HepG2 (cell line): ENCODE measurements around the gene ARPIN.

Experiments
- ARHGAP35 ChIP-seq: sonication (generic); formaldehyde crosslinking; IDR thresholded peaks from 2 replicates; pipeline ENCODE4 v1.9.0; 2022; ENCODE audit warnings: mild to moderate bottlenecking, inconsistent platforms, moderate library complexity, missing genetic modification reagents, borderline replicate concordance
- ATF3 ChIP-seq: sonication (generic); formaldehyde crosslinking; IDR thresholded peaks from 2 replicates; pipeline ENCODE4 v1.4.0; 2020; ENCODE audit warnings: missing genetic modification reagents
- ATF7 ChIP-seq, 2 experiments: fragments of 450-650 bp in 1 of 2; sonication (generic) in 1 of 2; formaldehyde crosslinking in 1 of 2; IDR thresholded peaks; 2 replicates each; pipeline versions ENCODE4 v1.4.0 to v1.6.1; 2016 to 2020; ENCODE audit warnings: antibody characterized with exemption in 1 of 2, mild to moderate bottlenecking in 1 of 2, missing genetic modification reagents in 1 of 2
- CEBPB ChIP-seq: IDR thresholded peaks from 2 replicates; pipeline ENCODE4 v1.6.1; 2011; ENCODE audit warnings: low read depth, low read length, improper control_type of control experiment, borderline replicate concordance
- FOSL1 ChIP-seq: sonication (generic); formaldehyde crosslinking; IDR thresholded peaks from 2 replicates; pipeline ENCODE4 v1.9.0; 2021; ENCODE audit warnings: missing genetic modification reagents, borderline replicate concordance
- HMGXB4 ChIP-seq, 2 experiments: sonication (generic) in 1 of 2; formaldehyde crosslinking in 1 of 2; IDR thresholded peaks; 2 replicates each; pipeline versions ENCODE4 v1.4.0 to v1.6.1; 2018 to 2020; ENCODE audit warnings: missing genetic modification reagents in 2 of 2, borderline replicate concordance in 1 of 2, low read depth in 1 of 2, mild to moderate bottlenecking in 1 of 2, missing biosample characterization in 1 of 2
- HNRNPH1 ChIP-seq: fragments of 200-400 bp; formaldehyde crosslinking; optimal IDR thresholded peaks from 2 replicates; pipeline ENCODE3; 2017; ENCODE audit warnings: mild to moderate bottlenecking, low read depth, low read length
- MYC ChIP-seq: sonication (generic); formaldehyde crosslinking; IDR thresholded peaks from 2 replicates; pipeline ENCODE4 v1.9.0; 2021; ENCODE audit warnings: missing genetic modification reagents, borderline replicate concordance
- SP5 ChIP-seq: IDR thresholded peaks from 2 replicates; pipeline ENCODE4 v1.6.1; 2016; ENCODE audit warnings: low read depth, borderline replicate concordance
- SRSF1 ChIP-seq: fragments of 200-400 bp; formaldehyde crosslinking; optimal IDR thresholded peaks from 2 replicates; pipeline ENCODE3; 2017; ENCODE audit warnings: mild to moderate bottlenecking, low read depth, low read length, moderate library complexity
- ZNF136 ChIP-seq: sonication (generic); formaldehyde crosslinking; IDR thresholded peaks from 2 replicates; pipeline ENCODE4 v1.8.1; 2022; ENCODE audit warnings: low read depth, mild to moderate bottlenecking, moderate library complexity, missing genetic modification reagents
- ZNF557 ChIP-seq: sonication (generic); formaldehyde crosslinking; IDR thresholded peaks from 2 replicates; pipeline ENCODE4 v1.4.0; 2020; ENCODE audit warnings: missing genetic modification reagents
- TF ChIP-seq, protein P1 (sequence below): sonication (generic); formaldehyde crosslinking; IDR thresholded peaks from 2 replicates; pipeline ENCODE4 v1.5.0; 2020; ENCODE audit warnings: mild to moderate bottlenecking, missing genetic modification reagents, moderate library complexity
- TF ChIP-seq, protein P2 (sequence below): sonication (generic); formaldehyde crosslinking; IDR thresholded peaks from 2 replicates; pipeline ENCODE4 v1.5.0; 2020; ENCODE audit warnings: missing genetic modification reagents

DNA sequence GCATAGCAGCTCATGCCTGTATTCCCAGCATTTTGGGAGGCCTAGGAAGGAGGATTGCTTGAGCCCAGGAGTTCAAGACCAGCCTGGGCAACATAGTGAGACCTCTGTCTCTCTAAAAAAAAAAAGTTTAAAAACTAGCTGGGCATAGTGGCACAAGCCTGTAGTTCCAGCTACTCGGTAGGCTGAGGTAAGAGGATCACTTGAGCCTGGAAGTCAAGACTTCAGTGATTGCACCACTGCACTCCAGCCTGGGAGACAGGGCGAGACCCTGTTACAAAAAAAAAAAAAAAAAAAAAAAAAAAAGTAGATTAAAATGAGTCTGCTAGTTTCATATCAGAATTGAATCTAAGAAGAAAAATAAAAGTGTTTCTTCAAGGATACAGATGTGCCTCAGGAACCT lies 65.7 kb downstream of the ARPIN start:
- TF ChIP-seq, protein P1, sequence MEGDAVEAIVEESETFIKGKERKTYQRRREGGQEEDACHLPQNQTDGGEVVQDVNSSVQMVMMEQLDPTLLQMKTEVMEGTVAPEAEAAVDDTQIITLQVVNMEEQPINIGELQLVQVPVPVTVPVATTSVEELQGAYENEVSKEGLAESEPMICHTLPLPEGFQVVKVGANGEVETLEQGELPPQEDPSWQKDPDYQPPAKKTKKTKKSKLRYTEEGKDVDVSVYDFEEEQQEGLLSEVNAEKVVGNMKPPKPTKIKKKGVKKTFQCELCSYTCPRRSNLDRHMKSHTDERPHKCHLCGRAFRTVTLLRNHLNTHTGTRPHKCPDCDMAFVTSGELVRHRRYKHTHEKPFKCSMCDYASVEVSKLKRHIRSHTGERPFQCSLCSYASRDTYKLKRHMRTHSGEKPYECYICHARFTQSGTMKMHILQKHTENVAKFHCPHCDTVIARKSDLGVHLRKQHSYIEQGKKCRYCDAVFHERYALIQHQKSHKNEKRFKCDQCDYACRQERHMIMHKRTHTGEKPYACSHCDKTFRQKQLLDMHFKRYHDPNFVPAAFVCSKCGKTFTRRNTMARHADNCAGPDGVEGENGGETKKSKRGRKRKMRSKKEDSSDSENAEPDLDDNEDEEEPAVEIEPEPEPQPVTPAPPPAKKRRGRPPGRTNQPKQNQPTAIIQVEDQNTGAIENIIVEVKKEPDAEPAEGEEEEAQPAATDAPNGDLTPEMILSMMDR (CRISPR knock-in tag): no peak
- TF ChIP-seq ATF7 (IDR thresholded peaks at IDR 0.05) (no peak), ATF7 (CRISPR knock-in tag; IDR thresholded peaks at IDR 0.05) (no peak), ARHGAP35 (CRISPR knock-in tag) (no peak), HMGXB4 (CRISPR knock-in tag; IDR thresholded peaks at IDR 0.05; ENCODE audit: borderline replicate concordance in 1 of 2, low read depth in 1 of 2) (no peak), ZNF557 (no peak), SRSF1 (no peak), ATF3 (no peak), MYC (CRISPR knock-in tag) (no peak), FOSL1 (CRISPR knock-in tag) (no peak), ZNF136 (no peak), SP5 (CRISPR knock-in tag) (no peak), HNRNPH1 (no peak), CEBPB (no peak)
- TF ChIP-seq, protein P2, sequence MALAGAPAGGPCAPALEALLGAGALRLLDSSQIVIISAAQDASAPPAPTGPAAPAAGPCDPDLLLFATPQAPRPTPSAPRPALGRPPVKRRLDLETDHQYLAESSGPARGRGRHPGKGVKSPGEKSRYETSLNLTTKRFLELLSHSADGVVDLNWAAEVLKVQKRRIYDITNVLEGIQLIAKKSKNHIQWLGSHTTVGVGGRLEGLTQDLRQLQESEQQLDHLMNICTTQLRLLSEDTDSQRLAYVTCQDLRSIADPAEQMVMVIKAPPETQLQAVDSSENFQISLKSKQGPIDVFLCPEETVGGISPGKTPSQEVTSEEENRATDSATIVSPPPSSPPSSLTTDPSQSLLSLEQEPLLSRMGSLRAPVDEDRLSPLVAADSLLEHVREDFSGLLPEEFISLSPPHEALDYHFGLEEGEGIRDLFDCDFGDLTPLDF (CRISPR knock-in tag): no peak
